Naive thymus-derived CD4-positive, alpha-beta T cell (primary cell): ENCODE results near the gene CHN2. TPM values are rescaled to one million over a fixed set of nuclear protein-coding genes. Genes with fewer than 3 reads are reported as not detected.

ENCODE experiments used
- ATAC-seq: fragments of 150-1000 bp; cut with Tn5 transposase; 2 replicates; pipeline ENCODE4 v1.10.0; 2021; ENCODE audit warnings: mild to moderate bottlenecking, moderate library complexity
- CTCF ChIA-PET: fragments of 350-600 bp; sonication (Branson Sonifier 250); formaldehyde crosslinking; loops from one replicate; lab custom pipeline; 2021; ENCODE audit warnings: antibody characterized with exemption; lab: Charles Lee
- POLR2A ChIA-PET: fragments of 350-600 bp; sonication (Branson Sonifier 250); formaldehyde crosslinking; loops from one replicate; lab custom pipeline; 2021; ENCODE audit warnings: antibody characterized with exemption, inconsistent platforms; lab: Charles Lee
- DNase-seq, 9 donors: peaks; one replicate each; pipeline versions ENCODE4 v3.0.0 to v3.0.0-alpha.2; 2020 to 2022; ENCODE audit warnings: mixed read lengths in 1 of 9
- H3K27ac ChIP-seq: one replicate; pipeline ENCODE4 v1.7.0; 2013; ENCODE audit warnings: mild to moderate bottlenecking, low read depth, low read length, moderate library complexity
- H3K27me3 ChIP-seq, 2 donors: one replicate each; pipeline ENCODE4 v1.7.0; 2013; ENCODE audit warnings: low read length in 2 of 2, mild to moderate bottlenecking in 2 of 2, moderate library complexity in 2 of 2; ENCODE audit not compliant: control insufficient read depth in 2 of 2, insufficient read depth in 2 of 2
- H3K36me3 ChIP-seq, 3 experiments: 1 replicate in 2 of 3; 2 replicates in 1 of 3; pipeline ENCODE4 v1.7.0; 2013; ENCODE audit warnings: low read length in 3 of 3, mild to moderate bottlenecking in 3 of 3, moderate library complexity in 1 of 3; ENCODE audit not compliant: insufficient read depth in 3 of 3, control insufficient read depth in 2 of 3
- H3K4me1 ChIP-seq, 2 donors: one replicate each; pipeline ENCODE4 v1.7.0; 2013; ENCODE audit warnings: low read length in 2 of 2, mild to moderate bottlenecking in 2 of 2, moderate library complexity in 1 of 2; ENCODE audit not compliant: control insufficient read depth in 2 of 2, insufficient read depth in 2 of 2
- H3K4me3 ChIP-seq: 2 replicates; pipeline ENCODE4 v1.7.0; 2013; ENCODE audit warnings: mild to moderate bottlenecking, low read length
- H3K9me3 ChIP-seq, 3 experiments: 1 replicate in 2 of 3; 2 replicates in 1 of 3; pipeline ENCODE4 v1.7.0; 2013; ENCODE audit warnings: low read length in 3 of 3; ENCODE audit not compliant: control insufficient read depth in 2 of 3
- H3K27ac Mint-ChIP-seq, 9 donors: one replicate each; pipeline ENCODE4 v1.8.0; 2020 to 2022; ENCODE audit warnings: mixed read lengths in 9 of 9, mild to moderate bottlenecking in 8 of 9, moderate library complexity in 5 of 9, inconsistent platforms in 2 of 9
- H3K27me3 Mint-ChIP-seq, 5 donors: one replicate each; pipeline ENCODE4 v1.8.0; 2021 to 2022; ENCODE audit warnings: mixed read lengths in 5 of 5, mild to moderate bottlenecking in 1 of 5
- H3K36me3 Mint-ChIP-seq, 5 donors: one replicate each; pipeline ENCODE4 v1.8.0; 2020 to 2022; ENCODE audit warnings: mixed read lengths in 5 of 5, mild to moderate bottlenecking in 3 of 5, inconsistent platforms in 1 of 5
- H3K4me1 Mint-ChIP-seq, 7 donors: one replicate each; pipeline ENCODE4 v1.8.0; 2020 to 2022; ENCODE audit warnings: mixed read lengths in 7 of 7, mild to moderate bottlenecking in 3 of 7, inconsistent platforms in 1 of 7
- H3K4me3 Mint-ChIP-seq, 10 donors: one replicate each; pipeline ENCODE4 v1.8.0; 2020 to 2022; ENCODE audit warnings: mild to moderate bottlenecking in 10 of 10, mixed read lengths in 10 of 10, moderate library complexity in 6 of 10, inconsistent platforms in 2 of 10
- H3K9me3 Mint-ChIP-seq, 11 donors: one replicate each; pipeline ENCODE4 v1.8.0; 2020 to 2022; ENCODE audit warnings: mixed read lengths in 11 of 11, mild to moderate bottlenecking in 4 of 11, inconsistent platforms in 1 of 11, moderate library complexity in 1 of 11
- intact Hi-C, 2 donors: fragments of 100-400 bp; cut with micrococcal nuclease; formaldehyde crosslinking; loops; one replicate each; pipeline ENCODE4 v1.15.1; 2023
- polyA plus RNA-seq, 2 donors: library from polyadenylated mRNA; unstranded; fragments of 300-500 nt; fragmentation: Illumina TruSeq; gene quantifications; one replicate each; pipeline ENCODE4 v1.2.3, GENCODE V29; 2021
- total RNA-seq, 6 experiments: library from RNA in 5 of 6; stranded (reverse) in 5 of 6; gene quantifications; 1 replicate in 5 of 6; 2 replicates in 1 of 6; pipeline ENCODE4 v1.2.3 and lab custom pipeline; 2021 to 2026

Gene CHN2
- total and polyA plus RNA-seq, 7 experiments from 2014 or later: 0.34 to 28.1 (median 0.98) TPM

GRCh38 chr7:29414216-29414615 lies 219.6 kb downstream of the CHN2 start:
- no peak for ATAC-seq
- intact Hi-C loops: no loop called here
- no peaks in the 10 kb centered on the region for H3K27me3 ChIP-seq
- Mint-ChIP-seq H3K4me1 (peaks cover 0 to 1% (median 0%) of the 10 kb centered on the region in 7 donors), H3K27ac (no peak overlapping the region), H3K36me3 (no peaks in the 10 kb centered on the region), H3K4me3 (no peak overlapping the region), H3K27me3 (peaks cover 0 to 15% (median 4%) of the 10 kb centered on the region in 5 donors), H3K9me3 (no peaks in the 10 kb centered on the region)
- H3K27ac ChIP-seq: no peak overlapping the region
- no peak for DNase-seq
- no peaks in the 10 kb centered on the region for H3K36me3 ChIP-seq
- POLR2A ChIA-PET: no interaction called here
- H3K4me3 ChIP-seq: no peak overlapping the region
- no peaks in the 10 kb centered on the region for H3K4me1 ChIP-seq
- CTCF ChIA-PET: interaction anchor here (0.6 kb wide), 1 partner anchor 74 kb away, joined by 3 read pairs; no protein-coding TSS in a partner anchor
- no peaks in the 10 kb centered on the region for H3K9me3 ChIP-seq

GRCh38 chr7:29415215-29415614 lies 220.6 kb downstream of the CHN2 start:
- no peaks in the 10 kb centered on the region for H3K36me3 ChIP-seq
- H3K4me1 Mint-ChIP-seq: peaks cover 0 to 1% (median 0%) of the 10 kb centered on the region in 7 donors
- H3K4me3 ChIP-seq: no peak overlapping the region
- H3K27me3 Mint-ChIP-seq: peaks cover 0 to 15% (median 2%) of the 10 kb centered on the region in 5 donors
- H3K9me3 ChIP-seq: no peaks in the 10 kb centered on the region
- no peak overlapping the region for H3K27ac Mint-ChIP-seq
- no peaks in the 10 kb centered on the region for H3K4me1 ChIP-seq
- ChIA-PET POLR2A (no interaction called here), CTCF (no interaction called here)
- DNase-seq (no peak), ATAC-seq (no peak)
- H3K9me3 Mint-ChIP-seq: no peaks in the 10 kb centered on the region
- H3K27me3 ChIP-seq: no peaks in the 10 kb centered on the region
- no peak overlapping the region for H3K4me3 Mint-ChIP-seq
- H3K27ac ChIP-seq: no peak overlapping the region
- no peaks in the 10 kb centered on the region for H3K36me3 Mint-ChIP-seq
- intact Hi-C loops: no loop called here

- Mint-ChIP-seq H3K4me1 (peaks cover 0 to 1% (median 0%) of the 10 kb centered on the region in 7 donors), H3K36me3 (no peaks in the 10 kb centered on the region), H3K27ac (no peak overlapping the region), H3K4me3 (no peak overlapping the region), H3K27me3 (peaks cover 0 to 15% (median 0%) of the 10 kb centered on the region in 5 donors), H3K9me3 (no peaks in the 10 kb centered on the region)
- intact Hi-C loops: no loop called here
- Histone ChIP-seq H3K4me1 (no peaks in the 10 kb centered on the region), H3K4me3 (no peak overlapping the region), H3K9me3 (no peaks in the 10 kb centered on the region), H3K27me3 (no peaks in the 10 kb centered on the region), H3K27ac (no peak overlapping the region), H3K36me3 (no peaks in the 10 kb centered on the region)
- no peak for ATAC-seq
- DNase-seq: no peak
- POLR2A ChIA-PET: no interaction called here
- CTCF ChIA-PET: interaction anchor here (0.6 kb wide), 1 partner anchor 10 kb away, joined by 4 read pairs; no protein-coding TSS in a partner anchor
These were observed 221.8 kb downstream of the CHN2 start for GRCh38 chr7:29416276-29416937.

- no peak overlapping the region for H3K27ac Mint-ChIP-seq
- no peak overlapping the region for H3K27ac ChIP-seq
- H3K4me3 ChIP-seq: no peak overlapping the region
- POLR2A ChIA-PET: no interaction called here
- no peaks in the 10 kb centered on the region for H3K27me3 ChIP-seq
- peaks cover 0 to 15% (median 0%) of the 10 kb centered on the region in 5 donors for H3K27me3 Mint-ChIP-seq
- CTCF ChIA-PET: no interaction called here
- intact Hi-C loops: no loop called here
- no peaks in the 10 kb centered on the region for H3K9me3 Mint-ChIP-seq
- no peak for DNase-seq
- no peak overlapping the region for H3K4me3 Mint-ChIP-seq
- ATAC-seq: no peak
- peaks cover 0 to 1% (median 0%) of the 10 kb centered on the region in 7 donors for H3K4me1 Mint-ChIP-seq
- no peaks in the 10 kb centered on the region for H3K9me3 ChIP-seq
- H3K36me3 Mint-ChIP-seq: no peaks in the 10 kb centered on the region
- no peaks in the 10 kb centered on the region for H3K4me1 ChIP-seq
- H3K36me3 ChIP-seq: no peaks in the 10 kb centered on the region
These were observed 222.3 kb downstream of the CHN2 start for GRCh38 chr7:29416938-29417305.

- no peaks in the 10 kb centered on the region for H3K36me3 Mint-ChIP-seq
- no peak overlapping the region for H3K4me3 Mint-ChIP-seq
- DNase-seq (no peak), ATAC-seq (no peak)
- intact Hi-C loops: no loop called here
- no peaks in the 10 kb centered on the region for H3K4me1 ChIP-seq
- POLR2A ChIA-PET: no interaction called here
- H3K27ac ChIP-seq: no peak overlapping the region
- peaks cover 0 to 1% (median 0%) of the 10 kb centered on the region in 7 donors for H3K4me1 Mint-ChIP-seq
- no peaks in the 10 kb centered on the region for H3K36me3 ChIP-seq
- no peak overlapping the region for H3K4me3 ChIP-seq
- H3K9me3 ChIP-seq: no peaks in the 10 kb centered on the region
- H3K9me3 Mint-ChIP-seq: no peaks in the 10 kb centered on the region
- H3K27me3 Mint-ChIP-seq: peaks cover 0 to 15% (median 0%) of the 10 kb centered on the region in 5 donors
- CTCF ChIA-PET: interaction anchor here (1.2 kb wide), 1 partner anchor 9 kb away, joined by 4 read pairs; no protein-coding TSS in a partner anchor
- H3K27ac Mint-ChIP-seq: no peak overlapping the region
- H3K27me3 ChIP-seq: no peaks in the 10 kb centered on the region
These were observed 223.5 kb downstream of the CHN2 start for GRCh38 chr7:29418056-29418455.

- no peaks in the 10 kb centered on the region for H3K9me3 ChIP-seq
- no peaks in the 10 kb centered on the region for H3K4me1 ChIP-seq
- no peak for DNase-seq
- CTCF ChIA-PET: interaction anchor here (1.2 kb wide), 1 partner anchor 10 kb away, joined by 4 read pairs; no protein-coding TSS in a partner anchor
- no peak overlapping the region for H3K4me3 Mint-ChIP-seq
- POLR2A ChIA-PET: no interaction called here
- H3K9me3 Mint-ChIP-seq: no peaks in the 10 kb centered on the region
- no peak for ATAC-seq
- H3K27ac Mint-ChIP-seq: no peak overlapping the region
- H3K27me3 Mint-ChIP-seq: peaks cover 0 to 15% (median 0%) of the 10 kb centered on the region in 5 donors
- no peaks in the 10 kb centered on the region for H3K36me3 Mint-ChIP-seq
- H3K36me3 ChIP-seq: no peaks in the 10 kb centered on the region
- no peak overlapping the region for H3K27ac ChIP-seq
- no peak overlapping the region for H3K4me3 ChIP-seq
- peaks cover 0 to 1% (median 0%) of the 10 kb centered on the region in 7 donors for H3K4me1 Mint-ChIP-seq
- H3K27me3 ChIP-seq: no peaks in the 10 kb centered on the region
- intact Hi-C loops: no loop called here
These were observed 224.1 kb downstream of the CHN2 start for GRCh38 chr7:29418651-29419050.

- H3K36me3 Mint-ChIP-seq: no peaks in the 10 kb centered on the region
- no peak for ATAC-seq
- peaks cover 0 to 10% (median 0%) of the 10 kb centered on the region in 5 donors for H3K27me3 Mint-ChIP-seq
- Histone ChIP-seq H3K4me1 (no peaks in the 10 kb centered on the region), H3K27me3 (no peaks in the 10 kb centered on the region), H3K4me3 (no peak overlapping the region), H3K9me3 (no peaks in the 10 kb centered on the region), H3K36me3 (no peaks in the 10 kb centered on the region), H3K27ac (no peak overlapping the region)
- H3K27ac Mint-ChIP-seq: no peak overlapping the region
- DNase-seq: no peak
- ChIA-PET POLR2A (no interaction called here), CTCF (no interaction called here)
- no peak overlapping the region for H3K4me3 Mint-ChIP-seq
- intact Hi-C loops: no loop called here
- peaks cover 0 to 1% (median 0%) of the 10 kb centered on the region in 7 donors for H3K4me1 Mint-ChIP-seq
- H3K9me3 Mint-ChIP-seq: no peaks in the 10 kb centered on the region
These were observed 225.4 kb downstream of the CHN2 start for GRCh38 chr7:29420011-29420410.
